K562 (cell line): ENCODE results near the gene ACRV1. TPM values are rescaled to one million over a fixed set of nuclear protein-coding genes. Genes with fewer than 3 reads are reported as not detected.

Source experiments
- ATAC-seq: fragments of 200-7000 bp; cut with Tn5 transposase; 3 replicates; pipeline ENCODE4 v1.9.1; 2020; ENCODE audit warnings: moderate library complexity
- BruUV-seq: library from RNA; stranded (reverse); fragments of 400-500 nt; replicated peaks from 2 replicates; lab custom pipeline; 2021; lab: Mats Ljungman, UMichigan
- CTCF ChIA-PET: fragments of 300-600 bp; formaldehyde crosslinking; extraction: SDS; loops from one replicate; lab custom pipeline; 2021; ENCODE audit warnings: low intra/inter-chr PET ratio; lab: Yijun Ruan, JAX
- POLR2A ChIA-PET: fragments of 300-600, 350-650 bp; sonication (Branson Sonifier 250); formaldehyde crosslinking; extraction: SDS; loops from one replicate; lab custom pipeline; 2021; ENCODE audit warnings: antibody characterized with exemption, inconsistent platforms; lab: Yijun Ruan, JAX
- DNase-seq, 4 experiments: peaks; one replicate each; pipeline versions ENCODE4 v3.0.0 to v3.0.0-alpha.2; 2011 to 2018; ENCODE audit warnings: low spot score in 3 of 4, mixed read lengths in 3 of 4; ENCODE audit errors: extremely low read depth in 1 of 4
- FAIRE-seq: peaks from 2 replicates; lab custom pipeline; 2011; peaks lifted over from hg19 to GRCh38; lab: Jason Lieb, UNC
- H2AFZ ChIP-seq: 2 replicates; pipeline ENCODE4 v1.6.0; 2011; ENCODE audit warnings: low read depth, low read length, control low read depth, inconsistent platforms
- H3K27ac ChIP-seq: fragments of 200-600 bp; 3 replicates; pipeline ENCODE4 v1.8.0; 2011; ENCODE audit warnings: low read depth, mild to moderate bottlenecking, control low read depth, inconsistent platforms, low read length, moderate library complexity, mixed read lengths; ENCODE audit errors: extremely low read depth
- H3K27me3 ChIP-seq, 2 experiments: fragments of 300-600 bp in 1 of 2; 2 replicates in 1 of 2; 3 replicates in 1 of 2; pipeline versions ENCODE4 v1.6.0 to v1.8.0; 2011; ENCODE audit warnings: inconsistent platforms in 2 of 2, low read length in 2 of 2, mild to moderate bottlenecking in 1 of 2, mixed read lengths in 1 of 2, moderate library complexity in 1 of 2; ENCODE audit not compliant: control insufficient read depth in 2 of 2, insufficient read depth in 2 of 2
- H3K36me3 ChIP-seq: fragments of 300-600 bp; 3 replicates; pipeline ENCODE4 v1.8.0; 2011; ENCODE audit warnings: mild to moderate bottlenecking, low read length, inconsistent platforms; ENCODE audit not compliant: control insufficient read depth, insufficient read depth
- H3K4me1 ChIP-seq, 2 experiments: fragments of 200-600 bp in 1 of 2; replicated peaks in 1 of 2; 2 replicates in 1 of 2; 3 replicates in 1 of 2; pipeline versions ENCODE4 v1.5.1 to v1.8.0; 2011; ENCODE audit warnings: inconsistent platforms in 2 of 2, low read length in 2 of 2, mild to moderate bottlenecking in 1 of 2, mixed read lengths in 1 of 2, moderate library complexity in 1 of 2; ENCODE audit not compliant: control insufficient read depth in 2 of 2, insufficient read depth in 2 of 2
- H3K4me2 ChIP-seq: 2 replicates; pipeline ENCODE4 v1.6.1; 2011; ENCODE audit warnings: low read length, control low read depth, inconsistent platforms, mixed read lengths; ENCODE audit not compliant: insufficient read depth
- H3K4me3 ChIP-seq: fragments of 200-600 bp; sonication (generic), shearing (Covaris generic); 2 replicates; pipeline ENCODE4 v1.5.1; 2016; ENCODE audit warnings: control low read depth, inconsistent platforms
- H3K79me2 ChIP-seq: fragments of 200-600 bp; 3 replicates; pipeline ENCODE4 v1.8.0; 2011; ENCODE audit warnings: low read length, inconsistent platforms; ENCODE audit not compliant: control insufficient read depth, insufficient read depth
- H3K9ac ChIP-seq, 2 experiments: 2 replicates each; pipeline versions ENCODE4 v1.6.0 to v1.6.1; 2011; ENCODE audit warnings: low read depth in 2 of 2, low read length in 2 of 2, control low read depth in 1 of 2, inconsistent platforms in 1 of 2, mild to moderate bottlenecking in 1 of 2, mixed read lengths in 1 of 2; ENCODE audit not compliant: insufficient read depth in 1 of 2
- H3K9me1 ChIP-seq: one replicate; pipeline ENCODE4 v1.6.0; 2011; ENCODE audit warnings: inconsistent platforms, mild to moderate bottlenecking, low read length, moderate library complexity; ENCODE audit not compliant: control insufficient read depth, insufficient read depth
- H3K9me3 ChIP-seq: replicated peaks from 2 replicates; pipeline ENCODE4 v1.5.1; 2011; ENCODE audit warnings: low read depth, low read length, inconsistent platforms; ENCODE audit not compliant: control insufficient read depth, insufficient read depth
- H4K20me1 ChIP-seq: replicated peaks from 2 replicates; pipeline ENCODE4 v1.6.1; 2011; ENCODE audit warnings: low read length, inconsistent platforms, mixed read lengths; ENCODE audit not compliant: control insufficient read depth, insufficient read depth
- CBX5 ChIP-seq: IDR thresholded peaks from 2 replicates; pipeline ENCODE4 v1.6.1; 2014; ENCODE audit warnings: low read depth, borderline replicate concordance
- PHF8 ChIP-seq: fragments of 200-600 bp; sonication (generic); IDR thresholded peaks from 2 replicates; pipeline ENCODE4 v1.6.1; 2012; ENCODE audit warnings: mixed run types, mild to moderate bottlenecking, inconsistent platforms, low read length, moderate library complexity, borderline replicate concordance
- PML ChIP-seq: IDR thresholded peaks from 2 replicates; pipeline ENCODE4 v1.6.1; 2012; ENCODE audit warnings: low read length, inconsistent platforms
- TBP ChIP-seq: optimal IDR thresholded peaks from 2 replicates; pipeline ENCODE3; 2011; ENCODE audit warnings: low read depth, low read length, improper control_type of control experiment
- ZHX1 ChIP-seq: fragments of 150-350 bp; conservative IDR thresholded peaks from 2 replicates; pipeline ENCODE4 v1.6.1; 2014; ENCODE audit warnings: low read length
- ZNF184 ChIP-seq: sonication (generic); formaldehyde crosslinking; IDR thresholded peaks from 2 replicates; pipeline ENCODE4 v1.5.0; 2020; ENCODE audit warnings: missing genetic modification reagents
- WGBS: fragments of 100-300 bp; shearing (Covaris generic); methylation state at CpG from one replicate; pipeline ENCODE4 v1.1.6; 2016; ENCODE audit warnings: low coverage, mixed read lengths; ENCODE audit not compliant: insufficient coverage; ENCODE audit errors: missing lambda C conversion rate; 5-methylcytosine and 5-hydroxymethylcytosine counted together
- in situ Hi-C: fragments of 300-500 bp; cut with MboI; formaldehyde crosslinking; loops from 4 replicates; pipeline ENCODE4 v1.15.0; 2018; ENCODE audit warnings: inconsistent platforms, mixed read lengths
- intact Hi-C: fragments of 100-400 bp; cut with micrococcal nuclease; formaldehyde crosslinking; loops from 2 replicates; pipeline ENCODE4 v1.14.2; 2022
- polyA plus RNA-seq, 8 experiments: library from polyadenylated mRNA; depleted of rRNA in 4 of 8; stranded (reverse) in 5 of 8; unstranded in 3 of 8; fragments of >200 nt; fragmentation: Nextera tagmentation in 2 of 8; fragmentation: Illumina TruSeq in 1 of 8; extraction: Ambion mirVana in 2 of 8; extraction: Trizol in 1 of 8; gene quantifications; 2 replicates each; pipeline versions ENCODE4 v1.2.1 to v1.2.3, GENCODE V29; 2011 to 2014; ENCODE audit warnings: inconsistent platforms in 1 of 8, missing spikeins in 1 of 8
- total RNA-seq, 7 experiments: library from RNA; depleted of rRNA in 6 of 7; stranded (reverse); fragments of >200 nt in 6 of 7; fragmentation: Illumina TruSeq in 2 of 7; extraction: Trizol in 2 of 7; gene quantifications; 2 replicates each; pipeline versions ENCODE4 v1.2.1 to v1.2.3, GENCODE V29; 2011 to 2021; ENCODE audit warnings: low replicate concordance in 1 of 7
- TF ChIP-seq, protein P1 (sequence below): fragments of 250-450 bp; sonication (Bioruptor Pico); IDR thresholded peaks from 2 replicates; pipeline ENCODE4 v1.8.0; 2022; ENCODE audit warnings: moderate library complexity, mild to moderate bottlenecking, inconsistent platforms
- TF ChIP-seq, protein P2 (sequence below): fragments of 250-450 bp; sonication (Bioruptor Pico); IDR thresholded peaks from 2 replicates; pipeline ENCODE4 v1.4.0; 2020; ENCODE audit warnings: borderline replicate concordance

The ACRV1 gene
- total and polyA plus RNA-seq, 9 of the 15 experiments (the other 6 are each of a cell fraction or from before 2014, with no cell fraction given) = 0.22 to 0.25 TPM; not detected in 7

- H3K9me1 ChIP-seq = no peaks in the 10 kb centered on the region
- H3K36me3 ChIP-seq = no peaks in the 10 kb centered on the region
- H3K9ac ChIP-seq = no peak overlapping the region
- no peaks in the 10 kb centered on the region for H3K9me3 ChIP-seq
- FAIRE-seq (no peak), DNase-seq (no peak), ATAC-seq (no peak)
- H3K27ac ChIP-seq = no peak overlapping the region
- no peak overlapping the region for H2AFZ ChIP-seq
- 2% methylated on average over 5 of the region's 5 CpGs for WGBS
- no peak overlapping the region for H3K4me3 ChIP-seq
- intact Hi-C loops = no loop called here
- H3K4me2 ChIP-seq = no peak overlapping the region
- CTCF ChIA-PET = no interaction called here
- no TSS peak for BruUV-seq
- H4K20me1 ChIP-seq = no peaks in the 10 kb centered on the region
- H3K4me1 ChIP-seq = no peaks in the 10 kb centered on the region
- TF ChIP-seq PML (no peak), ZHX1 (no peak), TBP (no peak), CBX5 (no peak), PHF8 (no peak), ZNF184 (CRISPR knock-in tag) (0 out of 2 replicates have a peak, but pooled peaks have one; percentile 3)
- TF ChIP-seq, protein P1, sequence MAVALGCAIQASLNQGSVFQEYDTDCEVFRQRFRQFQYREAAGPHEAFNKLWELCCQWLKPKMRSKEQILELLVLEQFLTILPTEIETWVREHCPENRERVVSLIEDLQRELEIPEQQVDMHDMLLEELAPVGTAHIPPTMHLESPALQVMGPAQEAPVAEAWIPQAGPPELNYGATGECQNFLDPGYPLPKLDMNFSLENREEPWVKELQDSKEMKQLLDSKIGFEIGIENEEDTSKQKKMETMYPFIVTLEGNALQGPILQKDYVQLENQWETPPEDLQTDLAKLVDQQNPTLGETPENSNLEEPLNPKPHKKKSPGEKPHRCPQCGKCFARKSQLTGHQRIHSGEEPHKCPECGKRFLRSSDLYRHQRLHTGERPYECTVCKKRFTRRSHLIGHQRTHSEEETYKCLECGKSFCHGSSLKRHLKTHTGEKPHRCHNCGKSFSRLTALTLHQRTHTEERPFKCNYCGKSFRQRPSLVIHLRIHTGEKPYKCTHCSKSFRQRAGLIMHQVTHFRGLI (CRISPR knock-in tag) = no peak
- TF ChIP-seq, protein P2, sequence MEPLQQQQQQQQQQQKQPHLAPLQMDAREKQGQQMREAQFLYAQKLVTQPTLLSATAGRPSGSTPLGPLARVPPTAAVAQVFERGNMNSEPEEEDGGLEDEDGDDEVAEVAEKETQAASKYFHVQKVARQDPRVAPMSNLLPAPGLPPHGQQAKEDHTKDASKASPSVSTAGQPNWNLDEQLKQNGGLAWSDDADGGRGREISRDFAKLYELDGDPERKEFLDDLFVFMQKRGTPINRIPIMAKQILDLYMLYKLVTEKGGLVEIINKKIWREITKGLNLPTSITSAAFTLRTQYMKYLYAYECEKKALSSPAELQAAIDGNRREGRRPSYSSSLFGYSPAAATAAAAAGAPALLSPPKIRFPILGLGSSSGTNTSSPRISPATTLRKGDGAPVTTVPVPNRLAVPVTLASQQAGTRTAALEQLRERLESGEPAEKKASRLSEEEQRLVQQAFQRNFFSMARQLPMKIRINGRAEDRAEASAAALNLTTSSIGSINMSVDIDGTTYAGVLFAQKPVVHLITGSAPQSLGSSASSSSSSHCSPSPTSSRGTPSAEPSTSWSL = no peak
- POLR2A ChIA-PET = interaction anchor here (1.6 kb wide), 1 partner anchor 10 kb away, joined by 4 read pairs; no protein-coding TSS in a partner anchor
- H3K79me2 ChIP-seq = no peaks in the 10 kb centered on the region
- in situ Hi-C loops = no loop called here
- H3K27me3 ChIP-seq = peaks cover 15 to 36% of the 10 kb centered on the region in 2 experiments; a peak in 4 of 5 replicates
Observed at GRCh38 chr11:125692887-125693286, 12.2 kb upstream of the ACRV1 start.
